ENCODE measurements around the gene EPC2.
"Not testable (repeated sequence)": the region's sequence is repeated elsewhere in the genome, so short reads cannot be mapped to it uniquely, and the experiment has no call there.

EPC2 gene

GRCh38 chr2:148678302-148679179, 34.0 kb downstream of the EPC2 start:
- not testable (repeated sequence) for DNase-seq

DNA sequence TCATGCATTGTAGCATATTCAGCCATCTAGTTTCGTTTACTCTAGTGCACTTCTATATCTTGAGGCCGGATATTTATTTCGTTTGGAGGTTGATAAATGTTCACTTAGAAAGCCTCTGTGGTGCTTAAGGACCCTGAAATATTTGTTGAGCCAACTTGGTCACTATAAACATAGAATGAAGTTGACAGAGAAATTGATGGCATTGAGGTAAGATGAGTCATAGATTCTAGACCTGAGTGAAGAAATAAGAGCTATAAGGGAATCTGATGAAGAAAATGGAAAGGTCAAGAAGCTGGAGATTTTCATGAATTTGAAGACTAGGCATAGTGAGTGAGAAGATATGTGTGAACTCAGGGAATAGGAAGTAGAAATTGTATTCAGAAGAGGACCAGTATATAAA, 35.9 kb downstream of the EPC2 start:
- DNase-seq = no peak

GRCh38 chr2:148681443-148681842, 36.9 kb downstream of the EPC2 start:
- DNase-seq = no peak

- not testable (repeated sequence) for DNase-seq
Measured at GRCh38 chr2:148681862-148682261, 37.3 kb downstream of the EPC2 start.

DNA sequence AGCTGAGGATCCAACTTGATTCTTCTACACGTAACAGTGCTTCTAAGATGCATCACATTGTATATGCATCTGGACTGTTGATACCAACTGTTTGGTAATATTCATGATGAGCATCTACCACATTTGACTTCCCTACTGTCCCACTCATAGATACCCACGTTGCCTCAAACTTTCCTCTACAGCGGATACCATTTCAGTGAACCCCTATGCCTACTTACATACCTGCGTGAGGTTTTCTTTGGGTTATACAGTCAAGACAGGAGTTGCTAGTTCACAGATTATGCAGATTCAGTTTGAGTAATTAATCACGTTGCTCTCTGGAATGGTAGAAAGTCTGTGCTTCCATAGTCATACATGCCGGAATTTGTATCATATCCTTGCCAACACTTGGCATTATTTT, 40.0 kb downstream of the EPC2 start:
- DNase-seq = no peak

GRCh38 chr2:148687543-148687942, 43.0 kb downstream of the EPC2 start:
- DNase-seq = no peak

GRCh38 chr2:148688011-148688410, 43.5 kb downstream of the EPC2 start:
- not testable (repeated sequence) for DNase-seq

DNA sequence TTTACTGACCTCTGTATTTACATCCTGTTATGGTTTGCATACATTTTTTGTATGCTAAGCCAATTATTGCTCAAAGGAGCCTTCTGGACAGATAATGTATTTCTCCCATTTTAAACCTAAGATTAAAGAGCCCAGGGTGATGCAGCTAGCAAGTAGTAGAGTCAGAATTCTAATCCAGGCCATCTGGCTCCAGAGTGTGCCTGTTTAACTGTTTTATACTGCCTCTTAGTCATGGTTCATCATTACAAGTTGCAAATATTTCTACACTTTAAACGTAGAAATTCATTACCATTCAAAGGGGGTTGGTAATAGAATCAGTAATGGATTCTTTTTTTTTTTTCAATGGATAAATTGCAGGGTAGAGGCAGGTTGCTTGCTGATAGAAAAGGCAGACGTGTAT, 52.4 kb downstream of the EPC2 start:
- DNase-seq = no peak

GRCh38 chr2:148699830-148700229, 55.3 kb downstream of the EPC2 start:
- no peak for DNase-seq

DNA sequence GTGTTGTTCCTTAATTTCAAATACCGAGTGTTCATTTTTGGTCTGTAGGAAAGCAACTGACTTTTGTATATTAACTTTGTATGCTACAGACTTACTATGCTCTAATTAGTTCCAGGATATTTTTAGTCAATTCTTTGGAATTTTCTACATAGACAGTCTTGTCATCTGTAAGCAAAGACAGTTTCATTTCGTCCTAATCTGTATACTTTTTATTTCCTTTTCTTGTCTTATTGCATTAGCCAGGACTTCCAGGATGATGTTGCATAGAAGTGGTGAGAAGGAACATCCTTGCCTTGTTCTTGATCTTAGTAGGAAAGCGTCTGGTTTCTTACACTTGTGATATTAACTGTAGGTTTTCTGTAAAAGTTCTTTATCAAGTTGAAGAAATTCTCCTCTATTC, 56.5 kb downstream of the EPC2 start:
- no peak for DNase-seq

- no peak for DNase-seq
Measured at GRCh38 chr2:148701877-148702276, 57.3 kb downstream of the EPC2 start.

- no peak for DNase-seq
Measured at GRCh38 chr2:148702475-148702874, 57.9 kb downstream of the EPC2 start.

GRCh38 chr2:148704247-148704646, 59.7 kb downstream of the EPC2 start:
- DNase-seq = no peak

- no peak for DNase-seq
Measured at GRCh38 chr2:148716378-148716920, 71.9 kb downstream of the EPC2 start.

DNA sequence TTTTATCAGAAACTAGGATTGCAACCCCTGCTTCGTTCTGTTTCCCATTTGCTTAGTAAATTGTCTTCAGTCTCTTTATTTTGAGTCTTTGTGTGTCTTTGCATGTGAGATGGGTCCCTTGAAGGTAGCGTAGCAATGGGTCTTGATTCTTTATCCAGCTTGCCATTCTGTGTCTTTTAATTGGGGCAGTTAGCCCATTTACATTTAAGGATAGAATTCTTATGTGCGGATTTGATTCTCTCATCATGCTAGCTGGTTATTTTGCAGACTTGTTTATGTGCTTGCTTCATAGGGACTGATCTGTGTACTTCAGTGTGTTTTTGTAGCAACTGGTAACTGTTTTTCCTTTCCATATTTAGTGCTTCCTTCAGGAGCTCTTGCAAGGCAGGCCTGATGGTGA, 73.5 kb downstream of the EPC2 start:
- no peak for DNase-seq

- DNase-seq = no peak
Measured at GRCh38 chr2:148719195-148719749, 74.7 kb downstream of the EPC2 start.

DNA sequence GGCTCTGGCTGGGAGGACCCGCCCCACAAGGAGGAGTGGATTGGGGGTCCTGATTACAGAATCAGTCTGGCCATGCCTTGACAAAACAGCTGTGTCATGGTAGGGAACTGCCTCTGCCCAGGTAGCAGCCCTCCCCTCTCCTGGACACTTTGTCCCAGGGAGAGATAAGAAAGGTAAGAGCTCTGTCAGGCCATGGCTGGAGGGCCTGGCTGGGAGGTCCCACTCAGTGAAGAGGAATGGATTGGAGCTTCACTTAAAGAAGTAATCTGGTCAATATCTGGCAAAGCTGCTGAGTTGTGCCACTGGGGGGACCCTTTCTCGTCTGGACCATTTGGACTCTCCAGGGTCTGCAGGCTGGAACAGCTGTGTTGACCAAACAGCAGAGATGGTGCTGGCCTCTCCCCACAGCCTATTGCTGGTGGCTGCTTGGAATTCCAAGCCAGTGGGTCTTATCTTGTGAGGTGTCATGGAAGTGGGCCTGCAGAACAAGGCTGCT, 75.4 kb downstream of the EPC2 start:
- DNase-seq = no peak

GRCh38 chr2:148720501-148721001, 76.0 kb downstream of the EPC2 start:
- no peak for DNase-seq

GRCh38 chr2:148721520-148721931, 77.0 kb downstream of the EPC2 start:
- no peak for DNase-seq

- no peak for DNase-seq
Measured at GRCh38 chr2:148721991-148722777, 77.6 kb downstream of the EPC2 start.

DNA sequence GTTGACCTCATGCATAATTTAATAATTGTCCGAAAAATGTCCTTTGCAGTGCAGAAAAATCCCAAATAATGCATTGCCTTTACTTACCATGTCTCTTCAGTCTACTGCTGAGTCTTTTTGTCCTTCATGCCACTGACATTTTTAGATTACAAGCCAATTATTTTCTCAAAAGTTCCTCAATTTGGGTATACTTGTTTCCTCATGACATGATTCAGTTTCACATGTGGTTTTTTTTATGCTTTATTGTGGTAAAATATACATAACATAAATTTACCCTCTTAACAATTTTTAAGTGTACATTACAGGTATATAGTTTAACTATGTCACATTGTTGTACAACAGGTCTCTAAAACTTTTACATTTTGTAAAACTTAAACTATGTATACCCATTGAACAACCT, 81.0 kb downstream of the EPC2 start:
- DNase-seq = no peak

DNA sequence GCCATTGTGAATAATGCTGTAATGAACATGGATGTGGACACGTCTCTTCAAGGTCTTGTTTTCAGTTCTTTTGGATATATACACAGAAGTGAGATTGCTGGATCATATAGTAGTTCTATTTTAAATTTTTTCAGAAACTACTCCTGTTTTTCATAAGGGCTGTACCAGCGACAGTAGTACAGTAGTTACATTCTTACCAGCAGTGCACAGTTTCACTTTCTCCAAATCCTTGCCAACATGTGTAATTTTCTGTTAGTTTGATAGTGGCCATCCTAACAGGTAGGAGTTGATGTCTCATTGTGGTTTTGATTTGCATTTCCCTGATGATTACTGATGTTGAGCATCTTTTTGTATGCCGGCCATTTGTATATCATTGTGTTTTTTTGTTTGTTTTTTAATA, 81.7 kb downstream of the EPC2 start:
- no peak for DNase-seq

- no peak for DNase-seq
Measured at GRCh38 chr2:148730085-148730484, 85.5 kb downstream of the EPC2 start.

Data from stimulated activated CD4-positive, alpha-beta T cell treated with anti-CD3 and anti-CD28 coated beads, Interleukin-1b, Interleukin-23, amount 100 ng/mL, for 48 hours (primary cell).